OCI-LY7 (cell line): ENCODE results near the gene ROMO1.

Experiments
- EZH2phosphoT487 ChIP-seq: fragments of 200-600 bp; sonication (generic); IDR thresholded peaks from 2 replicates; pipeline ENCODE4 v1.6.1; 2018; ENCODE audit warnings: low read depth, borderline replicate concordance, mild to moderate bottlenecking, mixed run types, antibody characterized with exemption, low read length, moderate library complexity, mixed read lengths
- TF ChIP-seq, protein P1 (sequence below): fragments of 200-600 bp; sonication (generic); conservative IDR thresholded peaks from 2 replicates; pipeline ENCODE4 v1.5.1; 2014; ENCODE audit warnings: mild to moderate bottlenecking, antibody characterized with exemption, low read length, moderate library complexity, mixed read lengths

DNA sequence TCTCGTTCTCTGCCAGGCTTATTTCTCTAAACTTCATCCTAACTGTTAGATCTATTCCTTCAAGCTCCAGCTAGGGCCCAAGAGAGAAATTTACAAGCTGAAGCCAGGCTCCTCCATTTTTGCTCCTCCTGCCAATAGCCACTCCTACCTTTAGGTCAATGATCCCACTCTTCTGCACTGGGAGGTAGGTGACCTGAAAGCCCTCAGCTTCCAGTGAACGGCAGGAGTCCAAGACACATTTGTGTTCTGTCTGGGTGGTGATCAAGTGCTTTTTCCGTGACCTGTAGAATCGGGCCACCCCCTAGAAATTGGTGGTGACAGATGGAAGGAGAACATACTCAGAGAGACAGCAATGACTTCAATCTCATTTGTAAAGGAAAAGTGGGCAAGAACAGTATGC lies 8.9 kb upstream of the ROMO1 start:
- TF ChIP-seq, protein P1, sequence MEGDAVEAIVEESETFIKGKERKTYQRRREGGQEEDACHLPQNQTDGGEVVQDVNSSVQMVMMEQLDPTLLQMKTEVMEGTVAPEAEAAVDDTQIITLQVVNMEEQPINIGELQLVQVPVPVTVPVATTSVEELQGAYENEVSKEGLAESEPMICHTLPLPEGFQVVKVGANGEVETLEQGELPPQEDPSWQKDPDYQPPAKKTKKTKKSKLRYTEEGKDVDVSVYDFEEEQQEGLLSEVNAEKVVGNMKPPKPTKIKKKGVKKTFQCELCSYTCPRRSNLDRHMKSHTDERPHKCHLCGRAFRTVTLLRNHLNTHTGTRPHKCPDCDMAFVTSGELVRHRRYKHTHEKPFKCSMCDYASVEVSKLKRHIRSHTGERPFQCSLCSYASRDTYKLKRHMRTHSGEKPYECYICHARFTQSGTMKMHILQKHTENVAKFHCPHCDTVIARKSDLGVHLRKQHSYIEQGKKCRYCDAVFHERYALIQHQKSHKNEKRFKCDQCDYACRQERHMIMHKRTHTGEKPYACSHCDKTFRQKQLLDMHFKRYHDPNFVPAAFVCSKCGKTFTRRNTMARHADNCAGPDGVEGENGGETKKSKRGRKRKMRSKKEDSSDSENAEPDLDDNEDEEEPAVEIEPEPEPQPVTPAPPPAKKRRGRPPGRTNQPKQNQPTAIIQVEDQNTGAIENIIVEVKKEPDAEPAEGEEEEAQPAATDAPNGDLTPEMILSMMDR, result no peak
- TF ChIP-seq EZH2phosphoT487, result no peak
